Activated CD4-positive, alpha-beta T cell treated with anti-CD3 and anti-CD28 coated beads, Interleukin-2, amount 50 U/mL, for 48 hours (primary cell): ENCODE results near the gene EDDM3A.
"Not testable (repeated sequence)": the region's sequence is repeated elsewhere in the genome, so short reads cannot be mapped to it uniquely, and the experiment has no call there.

Experiments
- DNase-seq, 2 experiments: peaks; one replicate each; pipeline ENCODE4 v3.0.0-alpha.2; 2020

Gene EDDM3A

DNA sequence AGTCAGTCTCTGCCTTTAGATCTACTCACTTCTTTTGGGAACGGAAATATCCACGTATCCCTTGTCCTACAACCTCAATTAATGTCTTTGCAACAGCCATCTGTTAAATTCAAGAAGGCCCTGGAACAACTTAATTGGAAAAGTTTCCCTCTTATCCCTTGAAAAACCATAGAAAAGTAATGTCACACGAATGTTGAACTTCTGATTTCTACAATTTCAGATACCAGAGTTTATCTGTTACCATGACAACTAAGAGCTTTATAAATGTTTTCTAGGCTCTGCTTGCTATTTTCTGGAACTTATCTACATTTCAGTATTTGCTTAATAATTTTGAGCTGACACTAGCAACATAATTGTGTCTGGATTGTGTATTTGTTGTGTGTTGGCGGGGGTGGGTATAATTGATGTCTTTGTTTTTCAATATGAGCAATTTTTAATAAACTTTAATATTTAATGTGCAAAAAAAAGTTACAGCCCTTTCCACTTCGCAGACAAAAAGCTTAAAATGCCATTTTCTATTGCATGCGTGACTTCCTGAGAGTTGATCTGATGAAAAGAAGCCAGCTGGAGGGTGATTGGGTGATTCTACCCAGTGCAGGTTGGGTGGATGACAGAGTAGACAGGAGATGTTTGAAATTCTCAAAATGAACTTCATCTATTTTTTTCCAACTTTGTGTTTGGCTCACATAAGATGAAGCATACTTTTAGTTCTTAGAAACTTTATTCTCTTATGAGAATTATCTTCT lies 11.8 kb upstream of the EDDM3A start:
- no peak for DNase-seq

DNA sequence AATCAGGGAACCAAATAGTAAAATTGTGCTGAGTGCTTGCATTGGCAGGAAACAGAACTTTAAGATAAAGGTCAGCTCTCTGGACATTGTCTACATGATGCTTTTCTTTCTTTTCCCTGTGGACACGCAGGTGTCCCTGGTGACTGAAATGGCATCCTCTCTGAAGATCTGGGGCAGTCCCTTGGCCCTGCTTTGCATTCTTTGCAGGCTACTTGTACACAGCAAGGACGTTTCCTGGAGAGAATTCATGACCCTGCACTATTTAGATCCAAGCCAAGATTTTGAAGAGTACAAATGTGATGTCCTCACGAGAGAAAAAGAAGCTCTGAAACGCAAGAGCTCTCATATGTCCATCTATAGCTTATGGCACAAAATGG lies 11.3 kb upstream of the EDDM3A start:
- DNase-seq: no peak

DNA sequence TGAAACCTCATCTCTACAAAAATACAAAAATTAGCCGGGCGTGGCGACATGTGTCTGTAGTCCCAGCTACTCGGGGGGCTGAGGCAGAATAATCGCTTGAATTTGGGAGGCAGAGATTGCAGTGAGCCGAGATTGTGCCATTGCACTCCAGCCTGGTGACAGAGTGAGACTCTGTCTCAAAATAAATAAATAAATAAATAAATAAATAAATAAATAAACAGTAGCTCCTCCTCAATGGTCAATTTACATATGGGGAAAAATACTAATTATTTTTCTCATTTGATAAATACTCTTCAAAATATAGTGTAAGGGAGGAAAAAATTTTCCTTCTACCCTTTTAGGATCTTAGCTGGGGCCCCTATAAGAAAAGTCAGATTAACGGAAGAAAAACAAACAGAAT lies 7.4 kb upstream of the EDDM3A start:
- DNase-seq: not testable (repeated sequence)

GRCh38 chr14:20742132-20742531 lies 3.6 kb upstream of the EDDM3A start:
- no peak for DNase-seq

GRCh38 chr14:20743556-20743955 lies 2.1 kb upstream of the EDDM3A start:
- DNase-seq: no peak

- no peak for DNase-seq
These were observed 879 bp downstream of the EDDM3A start for GRCh38 chr14:20746566-20746965.

- no peak for DNase-seq
These were observed 2.8 kb downstream of the EDDM3A start for GRCh38 chr14:20748439-20748838.

DNA sequence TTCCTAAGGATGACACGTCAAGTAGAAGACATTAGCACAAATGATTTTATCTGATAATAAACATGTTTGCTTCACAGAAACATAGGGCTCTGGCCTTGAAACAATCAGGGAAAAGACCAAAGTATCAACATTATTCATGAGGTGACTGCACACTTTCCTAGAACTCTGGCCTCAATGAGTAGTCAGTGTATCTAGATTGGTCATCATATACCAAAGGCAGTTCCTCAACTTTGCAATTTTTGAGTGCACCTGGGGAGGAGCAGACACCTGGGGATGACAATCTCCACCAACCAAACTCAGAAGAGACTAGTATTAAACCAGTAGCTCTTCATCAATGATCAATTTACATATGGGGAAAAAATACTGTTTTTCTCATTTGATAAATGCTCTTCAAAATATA lies 4.5 kb downstream of the EDDM3A start:
- no peak for DNase-seq

DNA sequence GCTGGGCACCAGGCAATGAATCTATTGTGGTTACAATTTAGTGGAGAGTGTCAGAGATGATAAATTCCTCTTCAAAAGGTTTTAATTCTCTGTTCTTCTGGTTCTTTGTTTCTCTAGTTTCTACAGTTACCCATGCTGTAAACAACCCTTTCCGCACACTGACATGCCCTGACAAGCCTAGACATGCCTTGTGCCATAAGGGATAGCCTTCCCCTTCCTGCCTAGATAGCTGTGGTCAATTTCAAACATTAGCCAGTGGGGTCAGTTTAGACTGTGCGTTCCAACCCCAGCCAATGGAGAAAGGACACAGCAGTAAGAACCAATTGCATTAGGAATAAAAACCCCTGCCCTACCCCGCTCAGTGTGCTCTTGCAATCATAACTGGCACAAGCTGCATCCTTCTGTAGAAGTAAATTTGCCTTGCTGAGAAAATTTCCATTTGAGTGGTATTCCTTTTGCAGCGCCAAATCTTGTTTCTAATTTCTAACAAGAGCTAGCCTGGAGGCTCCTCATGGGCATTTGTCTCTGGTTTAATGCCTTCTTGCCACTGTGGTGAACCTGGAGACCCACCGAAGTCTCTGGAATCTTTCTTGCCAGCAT lies 6.4 kb downstream of the EDDM3A start:
- no peak for DNase-seq

GRCh38 chr14:20754308-20754707 lies 8.6 kb downstream of the EDDM3A start:
- DNase-seq: no peak

- DNase-seq: no peak
These were observed 9.3 kb downstream of the EDDM3A start for GRCh38 chr14:20755037-20755436.

DNA sequence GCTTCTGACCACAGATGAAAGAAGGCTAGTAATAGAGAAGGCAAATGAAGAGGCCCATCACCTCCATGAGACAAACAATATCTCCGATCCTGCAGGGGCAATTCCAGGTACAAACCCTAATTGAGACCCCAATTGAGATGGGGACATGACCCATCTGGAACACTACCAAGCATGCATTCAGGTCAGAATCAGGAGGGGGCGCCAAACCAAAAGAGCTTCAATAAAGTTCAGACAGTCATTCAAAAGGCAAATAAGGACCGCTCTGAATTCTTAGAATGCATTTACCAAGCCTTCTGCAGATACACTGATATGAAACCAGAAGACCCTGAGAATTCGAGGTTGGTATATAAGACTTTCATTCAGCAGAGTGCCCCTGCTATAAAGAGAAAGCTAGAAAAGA lies 12.3 kb downstream of the EDDM3A start:
- peak; percentile 28 to 36 for DNase-seq

GRCh38 chr14:20759465-20759864 lies 13.8 kb downstream of the EDDM3A start:
- not testable (repeated sequence) for DNase-seq

DNA sequence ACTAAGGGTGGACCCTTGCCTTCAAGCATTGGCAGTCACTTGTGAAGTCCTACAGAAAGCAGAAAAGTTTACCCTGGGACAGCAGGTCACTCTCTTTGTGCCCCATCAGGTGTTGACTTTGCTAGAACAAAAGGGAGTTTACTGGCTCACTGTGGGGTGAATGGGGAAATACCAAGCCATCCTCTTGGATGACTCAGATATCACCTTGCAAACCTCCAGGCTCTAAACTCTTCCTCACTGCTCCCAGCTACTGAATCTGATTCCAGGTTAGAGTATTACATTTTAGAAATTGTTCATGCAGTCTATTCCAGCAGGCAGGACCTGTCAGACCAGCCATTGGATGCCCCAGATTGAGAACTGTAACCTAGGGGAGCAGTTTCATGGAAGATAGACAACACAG lies 15.3 kb downstream of the EDDM3A start:
- no peak for DNase-seq

DNA sequence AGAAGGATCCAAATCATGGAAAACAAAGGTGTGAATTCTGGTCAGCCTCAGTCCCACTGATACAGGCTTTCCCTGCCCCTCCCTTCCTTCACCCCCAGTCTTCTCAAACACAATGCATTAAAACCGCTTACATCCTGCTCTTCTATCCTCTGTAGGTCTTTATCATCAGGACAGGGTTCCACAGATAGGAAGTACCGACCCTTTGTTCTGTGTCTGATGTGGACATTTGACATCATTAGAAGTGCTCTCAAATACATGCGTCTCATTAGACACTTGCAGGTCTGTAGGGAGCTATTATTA lies 22.9 kb downstream of the EDDM3A start:
- DNase-seq: no peak

GRCh38 chr14:20769421-20769820 lies 23.7 kb downstream of the EDDM3A start:
- no peak for DNase-seq

DNA sequence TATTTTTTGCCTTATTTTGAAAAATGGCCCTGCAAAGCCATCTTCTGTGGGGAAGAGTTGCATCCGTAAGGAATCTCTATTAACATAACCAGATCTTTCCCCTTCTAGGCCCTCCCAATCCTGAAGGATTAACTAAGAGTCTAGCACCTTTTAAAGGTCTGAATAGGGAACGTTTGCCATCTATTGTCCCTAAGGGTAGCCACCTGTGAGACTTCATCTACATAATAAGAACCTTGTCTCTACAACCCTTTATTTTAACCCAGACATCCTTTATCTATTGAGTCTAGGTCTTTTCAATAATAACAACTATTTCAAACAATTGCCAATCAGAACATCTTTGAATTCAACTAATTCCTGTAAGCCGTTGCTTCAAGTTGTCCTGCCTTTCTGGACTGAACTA lies 27.0 kb downstream of the EDDM3A start:
- no peak for DNase-seq

DNA sequence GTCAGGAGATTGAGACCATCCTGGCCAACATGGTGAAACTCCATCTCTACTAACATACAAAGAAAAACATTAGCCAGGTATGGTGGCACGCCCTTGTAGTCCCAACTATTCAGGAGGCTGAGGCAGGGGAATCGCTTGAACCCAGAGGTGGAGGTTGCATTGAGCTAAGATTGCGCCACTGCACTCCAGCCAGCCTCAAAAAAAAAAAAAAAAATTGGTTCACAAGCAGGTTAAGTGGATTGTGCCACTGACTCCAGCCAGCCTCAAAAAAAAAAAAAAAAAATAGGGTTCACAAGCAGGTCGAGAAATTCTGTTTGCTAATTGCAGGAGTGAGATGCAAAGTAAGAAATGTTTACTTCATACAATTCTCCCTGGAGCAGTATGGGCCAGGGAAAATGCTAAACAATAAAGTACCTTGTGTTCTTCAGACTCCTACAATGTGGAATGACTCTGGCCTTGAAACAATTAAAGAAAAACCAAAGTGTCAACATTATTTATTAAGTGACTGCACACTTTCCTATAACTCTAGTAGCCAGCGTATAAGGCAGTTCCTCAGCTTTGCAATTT lies 28.7 kb downstream of the EDDM3A start:
- DNase-seq: no peak

- no peak for DNase-seq
These were observed 29.4 kb downstream of the EDDM3A start for GRCh38 chr14:20775043-20775442.

DNA sequence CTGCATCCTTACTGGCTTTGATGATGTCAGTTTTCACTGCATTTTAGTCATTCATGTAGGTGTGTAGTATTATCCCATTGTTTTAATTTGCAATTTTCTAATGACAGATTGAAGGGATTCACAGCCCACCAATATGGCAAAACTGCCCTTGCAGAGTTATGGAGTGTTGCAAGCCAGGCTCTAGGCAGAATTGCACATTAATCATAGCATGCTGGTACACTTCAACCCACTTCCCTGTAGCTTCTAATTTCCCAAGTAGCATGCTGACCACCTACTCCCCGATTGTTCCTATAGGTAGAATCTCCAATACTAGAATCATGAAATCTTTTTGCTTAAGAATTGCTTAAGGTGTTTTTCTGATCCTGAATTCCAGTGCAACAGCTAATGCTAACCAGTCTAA lies 30.2 kb downstream of the EDDM3A start:
- no peak for DNase-seq

DNA sequence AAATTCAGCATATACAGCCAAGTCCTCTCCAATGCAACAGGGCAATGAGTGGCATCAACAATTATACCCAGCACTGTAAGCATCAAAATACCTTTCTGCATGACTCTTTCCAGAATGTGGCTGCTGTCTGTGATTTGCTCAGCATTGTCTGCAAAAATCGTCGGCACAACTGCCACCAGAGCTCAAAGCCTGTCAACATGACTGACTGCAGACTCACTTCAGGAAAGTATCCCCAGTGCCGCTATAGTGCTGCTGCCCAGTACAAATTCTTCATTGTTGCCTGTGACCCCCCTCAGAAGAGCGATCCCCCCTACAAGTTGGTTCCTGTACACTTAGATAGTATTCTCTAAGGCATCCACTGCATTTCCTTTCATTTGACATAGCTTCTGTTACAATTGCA lies 36.1 kb downstream of the EDDM3A start:
- DNase-seq: peak in 1 of 2 experiments; percentile 16

DNA sequence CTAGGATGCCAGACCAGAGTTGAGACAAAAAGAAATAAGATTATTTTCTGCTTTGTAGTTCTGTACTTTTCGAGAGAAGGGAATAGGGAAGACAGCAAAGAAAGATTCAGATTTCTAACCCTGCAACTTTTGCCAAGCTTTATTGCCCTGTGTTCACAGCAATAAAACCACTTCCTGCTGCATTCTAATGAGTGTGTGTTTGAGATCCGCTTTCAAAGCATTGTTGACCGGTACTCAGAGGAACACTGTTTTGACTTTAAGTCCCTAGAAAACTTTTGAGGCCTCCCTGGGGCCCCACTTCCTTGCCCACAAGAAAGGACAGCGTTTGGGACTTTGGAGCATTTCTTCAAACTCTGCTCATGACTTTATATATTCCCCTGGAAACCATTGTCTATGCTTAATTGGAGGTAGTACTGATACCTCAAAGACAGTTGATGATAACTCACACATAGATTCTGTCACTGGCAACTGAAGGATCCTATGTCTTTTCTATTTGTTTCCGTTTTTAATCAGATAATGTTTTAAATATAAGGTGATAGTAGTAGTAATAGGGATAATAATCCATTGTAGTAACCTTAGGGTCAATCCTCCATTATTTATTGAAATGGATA lies 36.7 kb downstream of the EDDM3A start:
- peak in 1 of 2 experiments; percentile 6 for DNase-seq

GRCh38 chr14:20787025-20787424 lies 41.3 kb downstream of the EDDM3A start:
- no peak for DNase-seq

DNA sequence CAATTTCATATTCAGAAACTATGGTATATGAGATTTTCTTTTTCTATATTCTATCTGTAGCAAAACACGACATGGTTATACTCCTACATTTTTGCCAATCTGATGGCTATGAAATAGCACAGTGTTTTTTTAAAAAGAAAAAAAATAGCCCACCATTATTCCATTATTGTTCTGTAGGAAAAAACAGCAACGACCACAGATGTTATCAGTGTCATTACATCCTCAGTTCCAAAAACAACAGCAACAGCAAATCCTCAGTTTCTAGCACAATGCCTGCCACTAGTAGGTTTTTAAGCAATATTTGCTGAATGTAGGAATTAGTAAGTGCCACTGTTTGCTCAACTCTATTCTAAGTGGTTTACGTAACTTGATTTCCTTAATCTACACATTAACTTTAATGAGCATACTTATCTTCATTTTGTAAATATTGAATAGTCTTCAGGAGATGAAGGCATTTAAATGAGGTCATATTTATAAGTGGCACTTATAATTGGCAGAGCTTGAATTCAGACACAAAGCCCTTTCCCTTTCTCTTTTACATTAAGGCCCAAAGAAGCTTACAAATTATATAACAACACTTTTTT lies 43.6 kb downstream of the EDDM3A start:
- DNase-seq: no peak
